H9 (cell line): Measurements from ENCODE around the gene TTYH1. TPM values are rescaled to one million over a fixed set of nuclear protein-coding genes. Genes with fewer than 3 reads are reported as not detected.

Experiments used
- DNase-seq: peaks from one replicate; pipeline ENCODE4 v3.0.0-alpha.2; 2017
- H2AFZ ChIP-seq: one replicate; pipeline ENCODE4 v1.6.1; 2013; ENCODE audit warnings: mild to moderate bottlenecking, low read length, control low read depth, moderate library complexity
- H2AK5ac ChIP-seq: 2 replicates; pipeline ENCODE4 v1.6.1; 2013; ENCODE audit warnings: low read length, control low read depth, mixed read lengths; ENCODE audit not compliant: insufficient read length
- H2BK120ac ChIP-seq: one replicate; pipeline ENCODE4 v1.6.1; 2013; ENCODE audit warnings: low read depth, mild to moderate bottlenecking, low read length, control low read depth, inconsistent platforms; ENCODE audit not compliant: poor library complexity, severe bottlenecking
- H2BK12ac ChIP-seq: 2 replicates; pipeline ENCODE4 v1.6.1; 2013; ENCODE audit warnings: low read length, control low read depth, mixed read lengths, low read depth; ENCODE audit not compliant: insufficient read length
- H2BK15ac ChIP-seq: 2 replicates; pipeline ENCODE4 v1.6.1; 2013; ENCODE audit warnings: low read depth, low read length, control low read depth
- H2BK20ac ChIP-seq: one replicate; pipeline ENCODE4 v1.6.1; 2013; ENCODE audit warnings: low read depth, mild to moderate bottlenecking, low read length, control low read depth, inconsistent platforms; ENCODE audit not compliant: poor library complexity, severe bottlenecking
- H2BK5ac ChIP-seq: 2 replicates; pipeline ENCODE4 v1.6.1; 2013; ENCODE audit warnings: low read length, control low read depth, mixed read lengths; ENCODE audit not compliant: insufficient read length
- H3K14ac ChIP-seq: 2 replicates; pipeline ENCODE4 v1.6.1; 2013; ENCODE audit warnings: low read length, control low read depth; ENCODE audit not compliant: insufficient read depth
- H3K18ac ChIP-seq: 2 replicates; pipeline ENCODE4 v1.6.1; 2013; ENCODE audit warnings: low read depth, mild to moderate bottlenecking, mixed read lengths, low read length, control low read depth; ENCODE audit not compliant: insufficient read length
- H3K23ac ChIP-seq: 2 replicates; pipeline ENCODE4 v1.6.1; 2013; ENCODE audit warnings: low read length, control low read depth, mixed read lengths, low read depth; ENCODE audit not compliant: insufficient read length
- H3K23me2 ChIP-seq: 2 replicates; pipeline ENCODE4 v1.6.1; 2013; ENCODE audit warnings: low read depth, mild to moderate bottlenecking, mixed read lengths, low read length, control low read depth; ENCODE audit not compliant: insufficient read length, poor library complexity, severe bottlenecking
- H3K27ac ChIP-seq: 2 replicates; pipeline ENCODE4 v1.5.1; 2013; ENCODE audit warnings: low read length, control low read depth, mixed read lengths, low read depth; ENCODE audit not compliant: insufficient read length
- H3K27me3 ChIP-seq: 2 replicates; pipeline ENCODE4 v1.6.1; 2013; ENCODE audit warnings: low read length, control low read depth, inconsistent platforms; ENCODE audit not compliant: insufficient read depth
- H3K4ac ChIP-seq: 2 replicates; pipeline ENCODE4 v1.6.1; 2013; ENCODE audit warnings: low read depth, mild to moderate bottlenecking, control low read depth, inconsistent platforms, low read length, moderate library complexity
- H3K4me1 ChIP-seq: 2 replicates; pipeline ENCODE4 v1.6.1; 2013; ENCODE audit warnings: low read length, control low read depth, inconsistent platforms; ENCODE audit not compliant: insufficient read depth
- H3K4me2 ChIP-seq: 2 replicates; pipeline ENCODE4 v1.6.1; 2013; ENCODE audit warnings: low read length, control low read depth, mixed read lengths; ENCODE audit not compliant: insufficient read length, insufficient read depth
- H3K56ac ChIP-seq: 2 replicates; pipeline ENCODE4 v1.6.1; 2013; ENCODE audit warnings: low read depth, mild to moderate bottlenecking, mixed read lengths, low read length, control low read depth; ENCODE audit not compliant: insufficient read length
- H3K79me1 ChIP-seq: 2 replicates; pipeline ENCODE4 v1.6.1; 2013; ENCODE audit warnings: low read depth, mild to moderate bottlenecking, moderate library complexity, low read length, control low read depth, inconsistent platforms; ENCODE audit not compliant: insufficient read depth, poor library complexity, severe bottlenecking
- H3K79me2 ChIP-seq: 2 replicates; pipeline ENCODE4 v1.6.1; 2013; ENCODE audit warnings: low read length, control low read depth, inconsistent platforms; ENCODE audit not compliant: insufficient read depth
- H3K9ac ChIP-seq: 2 replicates; pipeline ENCODE4 v1.6.1; 2013; ENCODE audit warnings: low read length, control low read depth, mixed read lengths; ENCODE audit not compliant: insufficient read length; ENCODE audit errors: extremely low read depth
- H3K9me3 ChIP-seq: one replicate; pipeline ENCODE4 v1.6.1; 2013; ENCODE audit warnings: low read depth, low read length, inconsistent platforms; ENCODE audit not compliant: control insufficient read depth
- H3T11ph ChIP-seq: one replicate; pipeline ENCODE4 v1.6.1; 2013; ENCODE audit warnings: mild to moderate bottlenecking, low read length, control low read depth, inconsistent platforms
- H4K20me1 ChIP-seq: one replicate; pipeline ENCODE4 v1.6.1; 2013; ENCODE audit not compliant: control insufficient read depth, insufficient read length, insufficient read depth
- H4K5ac ChIP-seq: 2 replicates; pipeline ENCODE4 v1.6.1; 2013; ENCODE audit warnings: low read depth, mild to moderate bottlenecking, mixed read lengths, low read length, control low read depth; ENCODE audit not compliant: insufficient read length
- H4K8ac ChIP-seq: replicated peaks from 2 replicates; pipeline ENCODE4 v1.6.1; 2013; ENCODE audit warnings: low read length, control low read depth, mixed read lengths, low read depth; ENCODE audit not compliant: insufficient read length
- H4K91ac ChIP-seq: 2 replicates; pipeline ENCODE4 v1.6.1; 2013; ENCODE audit warnings: low read depth, mild to moderate bottlenecking, moderate library complexity, mixed read lengths, low read length, control low read depth; ENCODE audit not compliant: insufficient read length
- H3K27ac Mint-ChIP-seq, 3 experiments: 2 replicates in 2 of 3; 3 replicates in 1 of 3; pipeline ENCODE4 v1.8.0; 2020 to 2021; ENCODE audit warnings: mixed read lengths in 3 of 3, mild to moderate bottlenecking in 1 of 3, moderate library complexity in 1 of 3
- H3K27me3 Mint-ChIP-seq: 2 replicates; pipeline ENCODE4 v1.8.0; 2021; ENCODE audit warnings: low read depth, mild to moderate bottlenecking, moderate library complexity, mixed read lengths
- H3K36me3 Mint-ChIP-seq, 3 experiments: 2 replicates in 2 of 3; 3 replicates in 1 of 3; pipeline ENCODE4 v1.8.0; 2020 to 2021; ENCODE audit warnings: low read depth in 3 of 3, mixed read lengths in 3 of 3; ENCODE audit not compliant: insufficient read depth in 1 of 3
- H3K4me1 Mint-ChIP-seq, 2 experiments: 2 replicates each; pipeline ENCODE4 v1.8.0; 2020; ENCODE audit warnings: mixed read lengths in 2 of 2
- H3K4me3 Mint-ChIP-seq, 2 experiments: 2 replicates in 1 of 2; 3 replicates in 1 of 2; pipeline ENCODE4 v1.8.0; 2020 to 2021; ENCODE audit warnings: mild to moderate bottlenecking in 2 of 2, mixed read lengths in 2 of 2, moderate library complexity in 1 of 2
- H3K9me3 Mint-ChIP-seq, 2 experiments: 2 replicates in 1 of 2; 3 replicates in 1 of 2; pipeline ENCODE4 v1.8.0; 2020; ENCODE audit warnings: mild to moderate bottlenecking in 2 of 2, mixed read lengths in 2 of 2, moderate library complexity in 1 of 2
- CTCF ChIP-seq: fragments of 200-600 bp; sonication (generic); conservative IDR thresholded peaks from 3 replicates; pipeline ENCODE4 v1.8.0; 2021; ENCODE audit warnings: antibody characterized with exemption, mild to moderate bottlenecking
- WGBS: extraction: QIAGEN DNeasy Blood & Tissue Kit; methylation state at CpG from one replicate; pipeline ENCODE4 v1.1.7; 2013; ENCODE audit warnings: missing lambda C conversion rate, low lambda C conversion rate, mixed read lengths; ENCODE audit not compliant: insufficient read length; ENCODE audit errors: extremely low coverage; 5-methylcytosine and 5-hydroxymethylcytosine counted together
- total RNA-seq: library from RNA; stranded (reverse); gene quantifications from 2 replicates; pipeline ENCODE4 v1.2.1, GENCODE V29; 2021

The TTYH1 gene
- total RNA-seq, 1 experiment from 2014 or later: 47.1 TPM

- H4K91ac ChIP-seq: no peak overlapping the region
- no CpG with 5 or more reads among the region's 9 CpGs for WGBS
- no peak overlapping the region for H3T11ph ChIP-seq
- Mint-ChIP-seq H3K36me3 (peaks cover 0 to 6% (median 3%) of the 10 kb centered on the region in 3 experiments; a peak in 4 of 7 replicates), H3K27ac (no peak overlapping the region), H3K27me3 (peaks cover 82% of the 10 kb centered on the region), H3K9me3 (peaks cover 20 to 74% of the 10 kb centered on the region in 2 experiments), H3K4me1 (peaks cover 8 to 9% of the 10 kb centered on the region in 2 experiments), H3K4me3 (no peak overlapping the region)
- no peak overlapping the region for H3K18ac ChIP-seq
- no peaks in the 10 kb centered on the region for H3K9me3 ChIP-seq
- H3K14ac ChIP-seq: no peak overlapping the region
- no peak overlapping the region for H2BK5ac ChIP-seq
- H3K56ac ChIP-seq: no peak overlapping the region
- no peak overlapping the region for H2BK12ac ChIP-seq
- H2AFZ ChIP-seq: no peak overlapping the region
- H4K5ac ChIP-seq: no peak overlapping the region
- no peak for DNase-seq
- H2AK5ac ChIP-seq: no peak overlapping the region
- H2BK15ac ChIP-seq: no peak overlapping the region
- H3K79me1 ChIP-seq: no peaks in the 10 kb centered on the region
- H4K8ac ChIP-seq: no peak overlapping the region
- no peak overlapping the region for H3K4me2 ChIP-seq
- no peak overlapping the region for H3K27ac ChIP-seq
- no peak for TF ChIP-seq CTCF
- no peaks in the 10 kb centered on the region for H3K23me2 ChIP-seq
- no peaks in the 10 kb centered on the region; the same call in 1 of the 2 replicates for H3K4me1 ChIP-seq
- no peak overlapping the region for H3K9ac ChIP-seq
- no peak overlapping the region for H2BK120ac ChIP-seq
- H2BK20ac ChIP-seq: no peak overlapping the region
- H4K20me1 ChIP-seq: no peaks in the 10 kb centered on the region
- H3K79me2 ChIP-seq: no peaks in the 10 kb centered on the region
- no peak overlapping the region for H3K23ac ChIP-seq
- no peak overlapping the region for H3K4ac ChIP-seq
- no peaks in the 10 kb centered on the region for H3K27me3 ChIP-seq
Measured at GRCh38 chr19:54408456-54409026, 6.7 kb upstream of the TTYH1 start.
